KG1 (cell line): ENCODE measurements around the gene KRT72.

Experiments
- DNase-seq: peaks from one replicate; lab custom pipeline; 2025; lab: John Stamatoyannopoulos, UW

Gene KRT72

DNA sequence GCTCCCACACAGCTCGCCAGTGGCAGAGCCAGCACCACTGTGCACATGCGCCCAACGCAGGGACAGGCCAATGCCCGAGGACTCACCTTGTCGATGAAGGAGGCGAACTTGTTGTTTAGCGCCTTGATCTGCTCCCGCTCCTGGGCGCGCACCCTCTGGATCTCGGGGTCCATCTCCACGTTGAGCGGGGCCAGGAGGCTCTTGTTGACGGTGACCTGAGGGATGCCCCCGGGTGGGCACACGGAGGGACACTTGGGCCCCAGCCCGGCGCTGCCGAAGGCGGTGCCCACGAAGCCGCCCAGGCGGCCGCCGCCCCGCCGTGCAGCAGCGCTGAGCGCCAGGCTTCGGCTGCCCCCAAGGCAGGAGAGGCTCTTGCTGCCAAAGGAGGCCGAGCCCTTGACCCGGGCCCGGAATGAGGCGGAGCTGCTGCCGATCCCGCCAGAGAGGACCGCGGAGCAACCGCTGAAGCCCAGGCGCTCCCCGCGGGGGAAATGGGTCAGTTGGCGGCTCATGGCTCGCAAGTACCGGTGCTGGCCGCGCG is at the start of gene KRT72:
KRT72 (minus strand) TSS at position 523 of the 541 bp plus-strand sequence; CDS start at position 512, 11 bp downstream.
- no peak for DNase-seq

GRCh38 chr12:52650520-52651081 is 49.3 kb upstream of the KRT72 start:
- no peak for DNase-seq

DNA sequence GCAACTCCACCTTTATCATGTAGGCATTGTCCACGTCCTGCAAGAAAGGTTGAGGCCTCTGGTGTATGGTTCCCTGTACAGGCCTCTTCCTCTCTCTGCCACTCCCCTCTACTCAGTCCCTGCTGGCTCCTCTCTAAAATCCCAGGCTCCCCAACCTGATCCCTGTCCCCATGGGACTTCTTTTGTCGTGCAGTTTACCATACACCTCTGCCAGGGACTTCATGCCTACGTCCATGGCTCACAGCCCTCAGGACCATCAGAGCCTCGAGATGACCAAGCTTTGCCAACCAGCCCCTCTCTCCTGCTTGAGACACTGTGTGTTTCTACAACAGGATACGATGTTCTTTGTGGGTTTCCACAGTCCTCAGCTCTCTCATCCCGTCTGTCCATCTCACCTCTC is 47.8 kb upstream of the KRT72 start:
- no peak for DNase-seq

DNA sequence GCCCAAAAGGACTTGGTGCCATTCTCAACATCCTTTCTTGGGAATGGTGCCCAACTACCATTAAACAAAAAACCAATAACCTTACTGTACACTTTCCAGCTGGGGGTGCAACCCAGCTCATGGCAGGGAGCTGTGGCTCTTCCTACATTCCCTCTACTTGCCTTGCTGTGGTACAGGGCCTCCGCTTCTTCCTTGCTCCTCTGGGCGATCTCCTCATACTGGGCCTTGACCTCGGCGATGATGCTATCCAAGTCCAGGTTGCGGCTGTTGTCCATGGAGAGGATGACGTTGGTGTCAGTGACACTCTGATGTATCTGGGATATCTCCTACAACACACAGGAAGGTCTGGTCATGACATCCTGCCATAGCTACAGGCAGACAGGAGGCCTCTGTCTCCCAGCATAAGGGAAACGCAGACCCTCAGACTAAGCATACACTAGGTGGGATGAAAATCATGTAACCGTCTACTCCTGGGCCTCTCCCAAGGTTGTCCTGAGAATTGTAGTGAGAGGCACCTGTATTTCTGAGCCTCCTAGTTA is 46.8 kb upstream of the KRT72 start:
- no peak for DNase-seq

GRCh38 chr12:52647601-52648000 is 46.3 kb upstream of the KRT72 start:
- no peak for DNase-seq

- DNase-seq: no peak
Measured at GRCh38 chr12:52646613-52647012, 45.4 kb upstream of the KRT72 start.

- no peak for DNase-seq
Measured at GRCh38 chr12:52645982-52646381, 44.7 kb upstream of the KRT72 start.

- no peak for DNase-seq
Measured at GRCh38 chr12:52645120-52645761, 44.0 kb upstream of the KRT72 start.

DNA sequence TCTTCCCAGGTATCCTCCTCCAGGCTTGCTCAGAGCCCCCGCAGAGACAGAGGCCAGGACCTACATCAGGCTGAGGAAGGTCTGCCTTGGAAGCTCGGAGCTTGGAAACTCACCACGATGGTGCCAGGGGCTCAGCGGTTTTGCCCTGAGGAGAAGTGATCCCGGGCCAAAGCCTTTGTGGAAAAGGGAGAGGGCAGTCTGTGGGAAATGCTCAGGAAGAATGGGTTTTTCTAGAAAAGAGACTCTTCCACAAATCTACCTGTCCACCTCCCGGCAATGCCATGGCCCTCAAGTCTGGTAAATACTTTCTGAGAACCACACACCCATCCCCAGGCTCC is 42.8 kb upstream of the KRT72 start:
- no peak for DNase-seq

DNA sequence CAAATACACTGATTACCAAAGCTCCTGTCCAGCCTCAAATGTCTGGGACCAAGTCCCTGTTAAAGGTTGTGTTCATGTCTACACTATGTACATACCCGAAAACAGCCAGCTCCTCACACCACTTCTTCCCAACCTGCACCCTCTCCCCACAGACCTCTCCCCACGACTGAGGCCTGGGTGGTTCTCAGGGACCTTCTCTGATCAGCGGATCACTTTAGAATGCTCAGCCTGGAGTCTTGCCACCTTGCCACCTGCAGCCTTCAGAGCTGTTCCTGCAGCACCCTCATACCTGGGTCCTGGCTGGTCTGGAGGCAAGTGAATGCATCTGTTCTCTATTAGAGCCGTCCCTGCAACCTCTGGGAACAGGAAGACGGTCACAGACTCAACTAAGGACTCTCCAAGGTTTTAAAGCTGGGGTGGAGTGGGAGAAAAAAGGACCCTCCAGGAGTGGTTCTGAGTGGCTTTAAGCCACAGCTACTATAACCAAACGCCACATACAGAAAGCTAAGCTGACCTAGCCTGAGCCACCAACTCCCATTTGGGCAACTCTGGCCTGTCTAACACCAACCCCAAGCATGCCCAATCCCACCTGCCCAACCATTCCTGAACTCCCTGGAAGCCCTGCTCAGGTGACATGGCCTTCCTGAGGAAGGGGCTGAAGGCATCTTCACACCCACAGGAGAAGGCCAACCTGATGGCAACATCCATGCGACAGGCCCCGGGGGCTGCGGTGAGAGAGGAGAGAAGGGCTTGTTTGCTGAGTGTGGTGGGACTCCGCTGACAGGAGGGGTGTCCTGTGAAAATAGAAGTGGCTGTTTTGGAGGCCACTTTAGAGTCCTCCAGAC is 42.2 kb upstream of the KRT72 start:
- no peak for DNase-seq

DNA sequence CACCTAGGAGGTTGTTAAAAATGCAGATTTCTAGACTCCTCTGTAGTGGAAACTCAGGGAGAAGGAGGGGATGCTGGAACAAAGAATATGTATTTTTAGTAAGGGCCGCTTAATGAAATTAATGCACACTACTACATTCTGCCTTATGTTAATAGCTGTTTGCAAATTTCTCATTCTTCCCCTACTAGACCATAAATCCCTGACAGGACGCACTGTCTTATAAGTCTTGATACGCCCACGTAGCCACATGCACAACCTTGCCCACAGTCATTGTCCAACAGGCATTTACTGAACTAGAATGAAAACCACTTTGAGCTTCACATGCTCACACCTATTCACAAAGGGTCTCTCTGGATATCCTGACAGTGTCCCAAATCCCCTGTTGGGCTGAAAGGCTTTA is 40.2 kb upstream of the KRT72 start:
- DNase-seq: no peak

GRCh38 chr12:52637299-52637698 is 36.0 kb upstream of the KRT72 start:
- DNase-seq: no peak

- no peak for DNase-seq
Measured at GRCh38 chr12:52636592-52637258, 35.5 kb upstream of the KRT72 start.

GRCh38 chr12:52636189-52636588 is 34.9 kb upstream of the KRT72 start:
- DNase-seq: no peak

- no peak for DNase-seq
Measured at GRCh38 chr12:52634266-52635056, 33.2 kb upstream of the KRT72 start.

DNA sequence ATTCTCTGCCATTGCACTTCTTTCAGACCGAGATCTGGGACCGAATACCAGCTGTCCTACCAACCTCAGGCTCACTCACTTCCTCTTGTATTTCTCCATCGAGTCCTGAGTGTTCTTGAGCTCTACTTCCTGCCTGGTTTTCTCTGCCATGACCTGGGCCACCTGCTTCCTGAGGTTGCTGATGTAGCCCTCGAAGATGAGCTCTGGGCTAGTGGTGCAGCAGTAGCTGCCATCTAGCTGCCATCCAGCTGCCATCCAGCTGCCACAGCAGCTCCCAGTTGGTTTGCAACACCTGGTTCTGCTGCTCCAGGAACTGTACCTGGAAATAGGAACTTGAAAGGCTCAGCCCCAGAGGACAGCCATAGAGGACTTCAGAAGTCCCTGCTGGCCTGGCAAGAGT is 32.1 kb upstream of the KRT72 start:
- no peak for DNase-seq

DNA sequence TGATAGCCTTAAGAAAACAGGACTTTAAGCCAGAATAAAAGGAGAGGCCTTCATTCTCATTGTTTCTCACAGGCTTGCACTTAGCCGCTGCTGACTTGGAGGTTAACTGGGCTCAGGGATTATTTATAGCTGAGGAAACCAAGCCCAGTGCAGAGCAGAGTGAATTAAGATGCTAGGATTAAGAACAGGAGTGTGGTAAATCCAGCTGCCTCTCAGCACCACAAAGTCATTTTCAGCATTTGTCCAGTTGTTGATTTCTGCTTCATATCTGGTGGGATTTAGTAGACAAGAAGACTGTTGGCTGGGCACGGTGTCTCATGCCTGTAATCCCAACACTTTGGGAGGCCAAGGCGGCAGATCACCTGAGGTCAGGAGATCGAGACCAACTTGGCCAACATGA is 31.4 kb upstream of the KRT72 start:
- no peak for DNase-seq

DNA sequence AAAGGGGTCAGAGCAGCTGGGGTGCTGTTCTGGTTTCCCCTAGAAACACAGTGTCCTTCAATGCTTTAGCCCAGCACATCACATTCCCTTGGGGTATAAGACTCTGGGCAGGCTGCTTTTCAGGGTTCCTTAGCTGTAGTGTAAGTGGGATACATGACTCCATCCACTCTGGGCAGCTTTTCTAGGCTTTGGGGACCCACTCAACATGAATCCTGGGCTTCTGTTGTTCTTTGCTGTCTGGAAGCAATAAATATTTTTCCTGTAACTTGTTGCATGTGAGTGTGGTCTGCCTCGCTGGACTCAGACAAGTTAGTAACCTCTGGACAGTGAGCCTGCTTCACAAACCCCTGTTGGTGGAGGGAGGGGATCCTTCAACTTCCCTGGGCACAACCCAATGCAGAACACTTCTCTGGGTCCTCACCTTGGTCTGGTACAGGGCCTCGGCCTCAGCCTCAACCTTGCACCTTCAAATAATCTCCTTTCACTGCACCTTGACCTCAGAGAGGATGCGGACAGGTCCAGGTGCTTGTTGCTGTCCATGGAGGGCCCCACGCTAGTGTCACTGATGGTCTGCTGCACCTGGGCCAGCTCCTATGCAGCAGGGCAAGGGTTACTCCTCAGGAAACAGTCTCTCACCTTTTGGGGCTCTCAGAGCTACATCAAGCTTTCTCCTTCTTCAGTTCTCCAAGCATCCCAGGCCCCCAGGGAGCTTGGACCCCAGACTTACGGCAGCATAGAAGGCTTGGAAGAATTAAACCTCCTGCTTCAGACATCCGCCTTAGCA is 30.6 kb upstream of the KRT72 start:
- DNase-seq: no peak

DNA sequence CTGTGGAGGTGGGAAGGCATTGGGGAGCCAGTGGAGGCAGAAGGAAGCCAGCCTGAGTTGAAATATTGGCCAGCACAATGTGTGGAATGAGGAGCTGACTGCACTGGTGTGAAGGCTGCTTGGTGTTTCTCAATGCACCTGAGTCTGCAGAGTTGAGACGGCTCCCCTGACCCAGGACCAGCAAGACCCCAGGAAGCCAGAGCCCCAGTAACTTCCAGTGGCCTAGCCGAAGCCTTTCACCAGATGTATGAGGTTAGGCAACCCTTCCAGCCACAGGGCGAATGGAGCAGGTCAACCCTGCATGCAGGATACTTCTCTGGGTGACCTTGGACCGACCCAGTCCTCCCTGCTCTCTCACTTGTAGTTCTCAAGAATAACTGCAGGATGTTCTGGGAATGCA is 30.0 kb upstream of the KRT72 start:
- DNase-seq: no peak

GRCh38 chr12:52630599-52631200 is 29.4 kb upstream of the KRT72 start:
- no peak for DNase-seq
